ENCODE results near the gene TSC22D1.

DNA sequence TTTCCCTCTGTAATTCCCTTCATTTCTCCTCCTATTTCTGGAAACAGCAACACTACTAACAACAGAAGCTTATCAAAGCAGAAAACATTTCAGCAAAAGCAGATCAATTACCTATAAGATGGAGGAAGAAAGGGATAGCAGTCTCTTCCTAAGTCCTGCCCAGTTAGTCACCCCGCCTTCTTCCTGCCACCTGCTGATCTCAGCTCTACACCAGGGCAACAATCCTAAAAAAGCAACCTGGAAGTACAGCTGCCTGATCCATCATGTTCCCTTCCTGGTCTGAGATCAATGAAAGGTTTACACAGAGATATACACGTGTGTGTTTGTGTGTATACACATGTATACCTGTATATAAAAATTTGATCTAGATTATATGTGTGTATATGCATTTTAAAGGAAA, 59.4 kb downstream of the TSC22D1 start:
- TF ChIP-seq, protein P1, sequence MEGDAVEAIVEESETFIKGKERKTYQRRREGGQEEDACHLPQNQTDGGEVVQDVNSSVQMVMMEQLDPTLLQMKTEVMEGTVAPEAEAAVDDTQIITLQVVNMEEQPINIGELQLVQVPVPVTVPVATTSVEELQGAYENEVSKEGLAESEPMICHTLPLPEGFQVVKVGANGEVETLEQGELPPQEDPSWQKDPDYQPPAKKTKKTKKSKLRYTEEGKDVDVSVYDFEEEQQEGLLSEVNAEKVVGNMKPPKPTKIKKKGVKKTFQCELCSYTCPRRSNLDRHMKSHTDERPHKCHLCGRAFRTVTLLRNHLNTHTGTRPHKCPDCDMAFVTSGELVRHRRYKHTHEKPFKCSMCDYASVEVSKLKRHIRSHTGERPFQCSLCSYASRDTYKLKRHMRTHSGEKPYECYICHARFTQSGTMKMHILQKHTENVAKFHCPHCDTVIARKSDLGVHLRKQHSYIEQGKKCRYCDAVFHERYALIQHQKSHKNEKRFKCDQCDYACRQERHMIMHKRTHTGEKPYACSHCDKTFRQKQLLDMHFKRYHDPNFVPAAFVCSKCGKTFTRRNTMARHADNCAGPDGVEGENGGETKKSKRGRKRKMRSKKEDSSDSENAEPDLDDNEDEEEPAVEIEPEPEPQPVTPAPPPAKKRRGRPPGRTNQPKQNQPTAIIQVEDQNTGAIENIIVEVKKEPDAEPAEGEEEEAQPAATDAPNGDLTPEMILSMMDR (IDR thresholded peaks at IDR 0.05; ENCODE audit: poor library complexity, severe bottlenecking): no peak
- TF ChIP-seq MXI1 (conservative IDR thresholded peaks at IDR 0.05; ENCODE audit: poor library complexity, severe bottlenecking) (no peak), EZH2 (IDR thresholded peaks at IDR 0.05; ENCODE audit: borderline replicate concordance, insufficient read depth, low read length, poor library complexity, severe bottlenecking) (no peak), REST (IDR thresholded peaks at IDR 0.05; ENCODE audit: borderline replicate concordance) (no peak)

Measured in neural cell (in vitro differentiated cells).